ENCODE data around the gene BMERB1.

Gene BMERB1

DNA sequence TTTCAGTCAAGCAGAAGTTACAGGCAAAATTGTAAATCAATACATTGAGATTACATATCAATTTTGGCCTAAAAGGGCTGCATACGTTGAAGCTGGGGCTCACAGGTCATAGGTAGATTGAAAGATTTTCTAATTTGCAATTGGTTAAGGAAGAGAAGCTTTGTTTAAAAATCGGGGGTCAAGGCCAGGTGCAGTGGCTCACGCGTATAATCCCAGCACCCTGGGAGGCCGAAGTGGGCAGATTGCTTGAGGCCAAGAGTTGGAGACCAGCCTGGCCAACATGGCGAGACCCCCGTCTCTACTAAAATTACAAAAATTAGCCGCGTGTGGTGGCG, 140.2 kb downstream of the BMERB1 start:
- H3K27me3 ChIP-seq (ENCODE audit: insufficient read depth, low read depth, severe bottlenecking), result no peaks in the 10 kb centered on the region
- TF ChIP-seq, protein P1, sequence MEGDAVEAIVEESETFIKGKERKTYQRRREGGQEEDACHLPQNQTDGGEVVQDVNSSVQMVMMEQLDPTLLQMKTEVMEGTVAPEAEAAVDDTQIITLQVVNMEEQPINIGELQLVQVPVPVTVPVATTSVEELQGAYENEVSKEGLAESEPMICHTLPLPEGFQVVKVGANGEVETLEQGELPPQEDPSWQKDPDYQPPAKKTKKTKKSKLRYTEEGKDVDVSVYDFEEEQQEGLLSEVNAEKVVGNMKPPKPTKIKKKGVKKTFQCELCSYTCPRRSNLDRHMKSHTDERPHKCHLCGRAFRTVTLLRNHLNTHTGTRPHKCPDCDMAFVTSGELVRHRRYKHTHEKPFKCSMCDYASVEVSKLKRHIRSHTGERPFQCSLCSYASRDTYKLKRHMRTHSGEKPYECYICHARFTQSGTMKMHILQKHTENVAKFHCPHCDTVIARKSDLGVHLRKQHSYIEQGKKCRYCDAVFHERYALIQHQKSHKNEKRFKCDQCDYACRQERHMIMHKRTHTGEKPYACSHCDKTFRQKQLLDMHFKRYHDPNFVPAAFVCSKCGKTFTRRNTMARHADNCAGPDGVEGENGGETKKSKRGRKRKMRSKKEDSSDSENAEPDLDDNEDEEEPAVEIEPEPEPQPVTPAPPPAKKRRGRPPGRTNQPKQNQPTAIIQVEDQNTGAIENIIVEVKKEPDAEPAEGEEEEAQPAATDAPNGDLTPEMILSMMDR (IDR thresholded peaks at IDR 0.05; ENCODE audit: low read depth, low read length), result no peak
- no peak overlapping the region for H3K27ac ChIP-seq
- H3K9me3 ChIP-seq (ENCODE audit: severe bottlenecking), result no peaks in the 10 kb centered on the region
- DNase-seq, result no peak
- H3K4me3 ChIP-seq (ENCODE audit: low read depth, low read length), result no peak overlapping the region
- H3K36me3 ChIP-seq, result no peaks in the 10 kb centered on the region

DNA sequence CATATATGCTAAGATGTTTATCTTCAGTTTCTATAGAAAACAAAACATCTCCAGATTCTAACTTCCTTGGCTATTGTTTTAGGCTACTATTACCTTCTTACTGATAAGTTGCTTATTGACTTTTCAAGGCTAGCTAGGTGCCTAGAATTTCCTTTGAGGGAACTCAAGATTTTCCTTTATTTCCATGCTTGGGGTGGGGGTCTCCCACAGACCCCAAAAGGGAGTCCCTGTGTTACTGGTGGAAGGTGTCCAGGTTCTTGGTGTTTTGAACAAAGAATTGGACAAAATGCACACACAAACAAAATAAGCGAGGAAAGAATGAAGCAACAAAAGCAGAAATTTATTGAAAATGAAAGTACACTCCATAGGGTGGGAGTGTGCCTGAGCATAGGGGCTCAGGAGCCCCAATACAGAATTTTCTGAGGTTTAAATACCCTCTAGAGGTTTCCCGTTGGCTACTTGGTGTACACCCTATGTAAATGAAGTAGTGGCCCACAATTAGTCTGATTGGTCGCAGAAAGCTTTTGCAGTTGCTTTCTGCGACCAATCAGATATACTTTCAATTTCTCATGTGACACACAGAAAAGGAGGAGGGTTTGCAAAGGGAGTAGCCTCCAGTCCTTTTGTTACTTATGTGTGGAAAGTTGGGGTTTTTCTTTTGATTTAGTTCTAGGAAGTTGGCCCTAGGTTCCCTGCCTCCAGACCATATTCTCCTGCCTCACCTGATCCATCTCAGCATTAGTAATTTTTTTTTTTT, 141.1 kb downstream of the BMERB1 start:
- Histone ChIP-seq H3K36me3 (no peaks in the 10 kb centered on the region), H3K4me3 (ENCODE audit: low read depth, low read length) (no peak overlapping the region), H3K9me3 (ENCODE audit: severe bottlenecking) (no peaks in the 10 kb centered on the region), H3K27ac (no peak overlapping the region), H3K27me3 (ENCODE audit: insufficient read depth, low read depth, severe bottlenecking) (no peaks in the 10 kb centered on the region)
- TF ChIP-seq, protein P1 (IDR thresholded peaks at IDR 0.05; ENCODE audit: low read depth, low read length), result no peak
- DNase-seq, result no peak

DNA sequence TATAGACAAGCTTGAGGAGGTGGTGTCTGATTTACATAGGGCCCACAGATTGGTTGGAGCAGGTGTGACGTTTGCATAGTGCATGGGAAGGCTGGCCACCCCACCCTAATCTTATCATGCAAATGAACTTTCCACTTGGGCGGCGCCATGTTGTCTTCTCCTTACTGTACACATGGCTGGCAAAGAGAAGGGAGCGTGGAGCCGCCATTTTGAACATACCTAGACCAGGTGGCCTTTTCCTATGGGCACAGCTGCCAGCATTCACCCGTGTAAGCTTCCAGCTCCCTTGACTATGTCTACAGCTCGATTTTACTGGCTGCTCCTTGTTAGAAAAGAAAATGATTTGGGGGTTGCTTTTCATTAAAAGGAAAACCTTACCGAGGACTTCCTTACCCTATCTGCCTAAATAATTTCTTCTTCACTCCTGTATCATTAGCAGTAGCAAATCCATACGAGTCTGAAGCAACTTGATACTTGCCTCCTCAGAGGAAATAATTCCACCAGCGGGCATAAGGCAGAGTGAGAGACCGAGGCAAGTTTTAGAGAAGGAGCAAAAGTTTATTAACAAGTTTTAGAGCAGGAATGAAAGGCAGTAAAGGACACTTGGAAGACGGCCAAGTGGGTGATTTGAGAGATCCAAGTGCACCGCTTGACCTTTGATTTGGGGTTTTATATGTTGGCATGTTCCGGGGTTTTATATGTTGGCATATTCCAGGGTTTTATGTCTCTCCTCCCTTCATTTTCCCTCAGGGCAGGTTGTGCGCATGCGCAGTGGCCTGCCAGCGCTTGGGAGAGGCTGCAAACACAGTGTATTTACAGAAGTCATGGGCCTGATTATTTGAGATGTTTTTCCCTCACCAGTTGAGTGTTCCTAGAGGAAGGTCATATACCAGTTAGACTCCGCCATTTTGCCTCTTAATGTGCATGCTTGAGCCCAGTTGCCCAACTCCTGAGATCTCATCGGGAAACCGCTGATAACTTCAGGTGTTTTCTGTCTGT, 142.9 kb downstream of the BMERB1 start:
- Histone ChIP-seq H3K4me3 (ENCODE audit: low read depth, low read length) (no peak overlapping the region), H3K27me3 (ENCODE audit: insufficient read depth, low read depth, severe bottlenecking) (no peaks in the 10 kb centered on the region), H3K9me3 (ENCODE audit: severe bottlenecking) (no peaks in the 10 kb centered on the region), H3K27ac (no peak overlapping the region), H3K36me3 (peaks cover 3% of the 10 kb centered on the region; the same call in 1 of the 2 replicates)
- no peak for DNase-seq
- TF ChIP-seq, protein P1 (IDR thresholded peaks at IDR 0.05; ENCODE audit: low read depth, low read length), result no peak

DNA sequence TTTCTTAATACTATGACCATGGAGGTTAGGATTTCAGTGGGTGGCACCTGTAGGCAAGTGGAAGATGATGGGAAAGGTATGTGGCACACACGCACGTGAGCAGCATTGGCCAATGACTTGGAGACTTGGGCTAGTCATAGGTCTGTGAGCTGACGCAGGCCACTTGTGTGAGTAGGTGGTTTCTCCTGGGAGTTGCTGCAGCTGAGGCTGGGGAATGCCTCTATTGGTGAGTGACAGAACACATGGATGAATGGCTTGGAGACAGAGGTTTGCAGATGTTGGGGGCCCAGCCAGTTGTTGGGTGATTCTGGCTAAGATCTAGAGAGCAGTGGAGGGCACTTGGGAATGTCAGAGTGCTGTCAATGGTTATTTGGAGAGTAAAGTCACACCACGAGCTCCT, 144.4 kb downstream of the BMERB1 start:
- H3K27ac ChIP-seq, result no peak overlapping the region
- DNase-seq, result no peak
- TF ChIP-seq, protein P1 (IDR thresholded peaks at IDR 0.05; ENCODE audit: low read depth, low read length), result no peak
- no peaks in the 10 kb centered on the region for H3K9me3 ChIP-seq (ENCODE audit: severe bottlenecking)
- H3K27me3 ChIP-seq (ENCODE audit: insufficient read depth, low read depth, severe bottlenecking), result no peaks in the 10 kb centered on the region
- H3K4me3 ChIP-seq (ENCODE audit: low read depth, low read length), result no peak overlapping the region
- peaks cover 12% of the 10 kb centered on the region for H3K36me3 ChIP-seq

DNA sequence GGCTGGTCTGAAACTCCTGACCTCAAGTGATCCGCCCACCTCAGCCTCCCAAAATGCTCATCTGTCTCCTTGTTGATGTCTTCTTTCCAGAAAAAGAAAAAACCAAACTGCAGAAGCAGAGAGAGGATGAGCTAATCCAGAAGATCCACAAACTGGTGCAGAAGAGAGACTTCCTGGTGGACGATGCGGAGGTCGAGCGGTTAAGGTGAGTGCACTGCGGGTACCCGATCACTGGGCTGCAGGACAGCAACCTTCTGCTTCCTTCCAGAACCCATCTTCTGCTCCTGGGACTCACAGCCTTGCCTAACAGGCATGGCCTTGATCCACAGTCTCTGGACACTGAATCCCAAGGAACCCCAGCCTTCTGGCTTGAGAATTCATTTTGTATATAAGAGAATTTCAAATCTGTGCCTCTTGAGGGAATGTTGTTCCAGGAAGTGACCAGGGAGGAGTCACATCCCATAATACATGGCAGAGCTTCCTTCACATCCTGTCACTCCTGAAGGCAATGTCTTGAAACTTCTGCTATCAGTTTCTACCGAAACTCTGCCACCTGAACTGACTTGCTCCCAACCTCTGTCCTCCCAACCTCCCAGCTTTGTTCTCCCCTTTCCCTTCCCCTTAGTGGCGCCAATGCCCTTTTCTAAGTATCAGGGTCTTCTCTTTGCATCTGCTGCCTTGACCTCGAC, 146.9 kb downstream of the BMERB1 start:
- Histone ChIP-seq H3K36me3 (peaks cover 17% of the 10 kb centered on the region), H3K27ac (no peak overlapping the region), H3K27me3 (ENCODE audit: insufficient read depth, low read depth, severe bottlenecking) (no peaks in the 10 kb centered on the region), H3K9me3 (ENCODE audit: severe bottlenecking) (peaks cover 6% of the 10 kb centered on the region), H3K4me3 (ENCODE audit: low read depth, low read length) (no peak overlapping the region)
- DNase-seq, result no peak
- TF ChIP-seq, protein P1 (IDR thresholded peaks at IDR 0.05; ENCODE audit: low read depth, low read length), result no peak
